ENCODE results near the gene NSMCE4A.
A peak's percentile ranks its signal among the peaks of the same experiment; 100 is the strongest.
"Not testable (repeated sequence)": the region's sequence is repeated elsewhere in the genome, so short reads cannot be mapped to it uniquely, and the experiment has no call there.

NSMCE4A gene

DNA sequence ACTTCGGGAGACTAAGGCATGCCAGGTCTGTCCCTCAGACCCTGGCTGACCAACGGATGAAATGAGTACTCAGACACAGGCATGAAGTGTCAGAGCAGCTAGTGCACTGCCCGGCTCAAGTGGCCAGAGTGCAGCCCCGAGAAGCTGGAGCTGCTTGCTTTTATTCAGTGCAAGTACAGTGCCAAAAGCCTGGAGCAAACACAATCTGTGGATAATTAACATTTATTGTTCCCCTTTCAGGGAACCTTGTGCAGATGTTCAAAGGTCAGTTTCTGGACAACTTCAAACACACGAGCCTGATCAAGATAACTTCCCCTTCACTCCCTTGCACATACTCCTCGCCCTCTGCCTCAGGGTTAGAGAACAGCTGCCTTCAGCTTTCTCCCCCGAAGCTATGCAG, 39.3 kb downstream of the NSMCE4A start:
- no peak for DNase-seq (ENCODE audit: low read depth in 2 of 2)

GRCh38 chr10:121930268-121931085, 44.5 kb downstream of the NSMCE4A start:
- not testable (repeated sequence) for DNase-seq (ENCODE audit: low read depth in 2 of 2)

GRCh38 chr10:121929585-121930267, 45.3 kb downstream of the NSMCE4A start:
- DNase-seq (ENCODE audit: low read depth in 2 of 2), result not testable (repeated sequence)

GRCh38 chr10:121928528-121928884, 46.5 kb downstream of the NSMCE4A start:
- DNase-seq (ENCODE audit: low read depth in 2 of 2), result no peak

DNA sequence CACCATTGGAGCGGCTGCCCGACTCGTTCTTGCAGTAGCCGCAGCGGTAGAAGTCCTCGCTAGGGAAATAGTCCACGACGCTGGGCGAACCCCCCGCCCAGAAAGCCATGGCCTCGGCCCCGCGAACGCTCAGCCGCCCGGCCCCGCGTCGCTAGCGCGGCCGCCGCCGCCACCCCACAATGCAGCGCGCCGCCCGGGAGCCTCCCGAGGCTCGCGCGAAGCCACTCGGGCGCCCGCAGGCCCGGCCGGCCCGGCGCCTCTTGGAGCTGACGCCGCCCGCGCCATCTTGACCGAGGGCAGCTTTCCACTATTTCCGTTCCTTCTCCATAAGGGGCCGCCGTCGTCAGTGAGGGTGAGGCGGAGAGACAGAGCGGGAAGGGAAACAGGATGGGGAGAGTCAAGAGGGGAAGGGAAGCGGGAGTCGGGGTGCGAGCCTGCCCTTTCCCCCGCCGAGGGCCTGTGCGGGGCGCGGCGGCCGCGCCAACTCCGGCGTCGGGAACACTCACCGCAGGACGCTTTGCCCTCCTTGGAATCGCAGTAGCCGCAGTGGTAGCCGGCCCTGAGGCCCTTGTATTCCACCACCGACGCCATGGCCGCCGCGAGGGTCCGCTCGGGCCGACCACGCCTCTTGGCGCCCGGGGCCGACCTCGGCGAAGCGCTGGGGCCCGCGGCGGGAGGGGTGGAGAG, 47.0 kb downstream of the NSMCE4A start, which contains the start of gene ATE1:
TSS of gene ATE1 (minus strand) at position 191 of the 687 bp plus-strand sequence. CDS start at position 109, 82 bp downstream.
- peak; percentile 64 to 81 for DNase-seq (ENCODE audit: low read depth in 2 of 2)

- peak in 1 of 2 donors; percentile 1 for DNase-seq (ENCODE audit: low read depth in 2 of 2)
These were observed 47.6 kb downstream of the NSMCE4A start for GRCh38 chr10:121927318-121927840.

DNA sequence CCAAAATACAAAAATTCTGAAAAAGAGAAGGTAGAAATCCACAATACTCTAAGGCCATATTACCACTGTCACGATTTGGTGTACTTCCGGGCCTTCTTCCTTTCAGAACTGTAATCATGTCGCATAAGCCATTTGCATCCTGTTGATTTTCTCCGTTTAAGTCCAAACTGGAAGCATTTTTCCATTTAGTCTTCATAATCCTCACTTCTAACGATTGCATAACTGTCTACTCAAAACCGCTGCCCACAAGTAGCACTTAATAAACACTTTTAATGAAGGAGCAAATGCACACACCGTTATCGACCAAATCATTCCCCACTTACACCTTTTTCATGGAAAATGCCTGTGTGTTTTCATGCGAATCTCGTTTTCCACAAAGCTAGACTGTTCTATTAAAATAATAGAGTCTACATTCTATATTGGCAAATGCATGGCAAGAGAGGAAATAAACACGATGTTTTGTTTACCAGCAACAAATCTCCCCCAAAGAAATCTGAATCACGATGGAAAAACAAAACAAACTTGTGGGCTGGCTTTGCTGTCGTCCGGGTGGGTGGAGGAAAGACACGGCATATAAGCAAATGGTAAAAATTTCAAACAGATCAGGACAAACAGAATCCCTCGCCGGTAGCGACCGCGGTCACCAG, 48.2 kb downstream of the NSMCE4A start:
- no peak for DNase-seq (ENCODE audit: low read depth in 2 of 2)

DNA sequence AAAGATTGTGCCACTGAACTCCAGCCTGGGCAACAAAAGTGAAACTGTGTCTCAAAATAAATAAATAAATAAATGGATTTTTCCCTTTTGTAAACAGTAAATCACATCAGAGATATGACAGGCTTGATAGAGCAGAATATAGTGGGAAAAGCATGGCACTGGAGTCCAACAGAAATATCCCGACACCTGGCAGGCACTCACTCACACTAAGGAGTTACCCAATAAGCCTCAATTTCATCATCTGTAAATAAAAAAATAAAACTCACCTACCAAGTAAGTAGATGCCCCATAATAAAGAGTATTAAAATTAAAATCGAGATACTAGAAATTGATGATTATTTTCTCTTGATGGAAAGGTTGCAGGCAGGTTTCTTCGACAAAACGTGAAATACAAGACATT, 48.9 kb downstream of the NSMCE4A start:
- no peak for DNase-seq (ENCODE audit: low read depth in 2 of 2)

- no peak for DNase-seq (ENCODE audit: low read depth in 2 of 2)
These were observed 53.6 kb downstream of the NSMCE4A start for GRCh38 chr10:121921238-121921931.

DNA sequence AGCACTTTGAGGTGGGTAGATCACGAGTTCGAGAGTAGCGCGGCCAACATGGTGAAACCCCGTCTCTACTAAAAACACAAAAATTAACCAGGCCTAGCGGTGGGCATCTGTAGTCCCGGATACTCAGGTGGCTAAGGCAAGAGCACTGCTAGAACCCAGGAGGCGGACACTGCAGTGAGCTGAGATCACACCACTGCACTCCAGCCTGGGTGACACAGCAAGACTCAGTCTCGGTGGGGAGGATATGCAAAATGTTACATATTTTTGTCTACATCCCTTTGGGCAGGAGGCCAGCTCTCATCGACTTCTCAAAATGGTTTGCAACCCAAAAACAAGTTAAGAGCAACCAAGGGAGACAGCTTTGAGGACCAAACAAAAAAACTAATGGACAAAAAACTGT, 55.4 kb downstream of the NSMCE4A start:
- DNase-seq (ENCODE audit: low read depth in 2 of 2), result no peak

- DNase-seq (ENCODE audit: low read depth in 2 of 2), result not testable (repeated sequence)
These were observed 56.2 kb downstream of the NSMCE4A start for GRCh38 chr10:121918800-121919199.

DNA sequence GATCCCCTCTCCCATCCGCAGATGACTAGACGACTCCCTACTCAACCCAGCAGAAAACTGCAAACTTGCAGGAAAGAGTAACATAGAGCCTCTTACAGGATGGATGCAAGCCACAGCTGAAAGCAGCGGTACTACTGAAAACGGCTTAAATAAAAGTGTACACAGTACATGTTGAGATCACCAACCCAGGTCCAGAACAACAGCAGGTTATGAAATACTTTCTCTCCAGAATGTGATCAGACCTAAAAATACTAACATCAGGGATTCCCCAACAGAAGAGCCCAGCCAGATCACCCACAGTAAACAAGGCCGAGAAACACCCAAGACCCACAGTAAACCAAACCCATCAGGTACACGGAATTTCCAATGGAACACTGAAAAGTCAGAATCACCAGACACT, 60.4 kb downstream of the NSMCE4A start:
- no peak for DNase-seq (ENCODE audit: low read depth in 2 of 2)

DNA sequence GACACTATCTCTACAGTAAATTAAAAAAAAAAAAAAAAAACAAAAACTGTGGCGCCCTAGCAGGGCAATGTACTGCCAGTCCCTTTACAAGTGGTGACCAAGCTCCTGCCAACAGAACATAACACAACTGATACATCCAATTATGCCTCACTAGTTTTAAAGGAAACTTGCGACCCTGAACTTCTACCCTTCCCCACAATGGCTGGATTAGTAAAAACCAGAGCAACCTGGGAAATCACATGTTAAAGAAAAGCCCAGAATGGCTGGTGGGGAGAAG, 63.7 kb downstream of the NSMCE4A start:
- DNase-seq (ENCODE audit: low read depth in 2 of 2), result no peak

- no peak for DNase-seq (ENCODE audit: low read depth in 2 of 2)
These were observed 64.2 kb downstream of the NSMCE4A start for GRCh38 chr10:121910673-121911420.
